H1 (cell line): ENCODE measurements around the gene PLCB1. TPM values are rescaled to one million over a fixed set of nuclear protein-coding genes. Genes with fewer than 3 reads are reported as not detected.

Experiments used
- RXRA ChIP-seq: IDR thresholded peaks from 2 replicates; pipeline ENCODE4 v1.6.1; 2011; ENCODE audit warnings: low read depth, mild to moderate bottlenecking, low read length, moderate library complexity; ENCODE audit not compliant: insufficient read depth
- SP1 ChIP-seq: IDR thresholded peaks from 2 replicates; pipeline ENCODE4 v1.6.1; 2011; ENCODE audit warnings: low read depth, low read length
- TBP ChIP-seq: IDR thresholded peaks from 2 replicates; pipeline ENCODE4 v1.6.1; 2011; ENCODE audit warnings: low read depth, low read length, improper control_type of control experiment
- polyA plus RNA-seq, 7 experiments: library from polyadenylated mRNA; depleted of rRNA in 3 of 7; stranded (reverse) in 5 of 7; unstranded in 2 of 7; fragments of >200 nt in 5 of 7; fragments of 200-250 nt in 2 of 7; gene quantifications; 1 replicate in 5 of 7; 2 replicates in 1 of 7; 4 replicates in 1 of 7; pipeline versions ENCODE4 v1.2.1 to v1.2.3, GENCODE V29; 2011 to 2013; ENCODE audit warnings: missing spikeins in 2 of 7, mixed read lengths in 2 of 7
- total RNA-seq: library from RNA; stranded (reverse); fragmentation: NEBNext Ultra II Directional; extraction: Animal tissue kit (Norgen Biotek cat#: 25700); gene quantifications from 2 replicates; pipeline ENCODE4 v1.2.1, GENCODE V29; 2021

Gene PLCB1
- total and polyA plus RNA-seq, 2 of the 8 experiments (the other 6 are each of a cell fraction or from before 2014, with no cell fraction given), result 2.6 to 9.1 TPM

- TF ChIP-seq RXRA (no peak), TBP (no peak), SP1 (no peak)
- TF ChIP-seq, all 59 proteins: peak for 0
These were observed 296.9 kb downstream of the PLCB1 start (continued) for GRCh38 chr20:8428988-8429387.
